Measurements from ENCODE around the gene NOTCH1.
"Not testable (repeated sequence)": the region's sequence is repeated elsewhere in the genome, so short reads cannot be mapped to it uniquely, and the experiment has no call there.

Gene NOTCH1

DNA sequence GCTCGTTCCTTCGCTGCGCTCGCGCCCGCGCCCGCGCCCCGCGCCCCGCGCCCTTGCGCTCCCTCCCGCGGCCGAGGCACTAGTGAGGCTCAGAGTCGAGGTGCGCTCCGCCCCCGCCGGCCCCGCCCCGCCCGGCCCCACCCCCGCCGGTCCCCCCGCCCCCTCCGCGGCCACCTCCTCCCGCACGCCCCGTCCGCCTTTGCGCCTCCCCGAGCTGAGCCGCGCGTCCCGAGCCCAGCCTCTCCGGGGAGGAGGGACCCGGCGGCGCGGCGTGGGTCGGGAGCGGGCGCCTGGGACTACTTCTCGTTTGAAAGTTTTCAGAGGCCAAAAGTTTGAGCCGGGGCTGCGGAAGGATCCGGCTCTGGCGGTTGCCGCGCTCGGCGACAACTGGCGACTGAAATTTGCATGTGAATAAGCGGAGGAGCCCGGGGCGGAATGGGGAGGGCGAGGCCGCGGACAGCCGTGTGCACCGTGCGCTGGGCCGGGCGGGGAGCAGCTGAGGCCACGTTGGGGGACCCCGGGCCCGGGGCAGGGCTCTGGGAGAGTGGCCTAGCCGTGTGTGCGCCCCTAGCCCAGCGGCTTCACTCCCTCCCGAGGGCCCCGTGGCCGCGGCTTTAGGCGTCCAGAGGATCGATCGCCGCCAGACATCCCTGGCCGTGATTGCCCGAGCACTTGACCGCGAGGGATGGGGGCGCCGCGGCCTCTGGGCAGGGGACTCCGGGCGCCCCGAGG lies at the start of gene NOTCH1:
TSS of gene NOTCH1 (minus strand) at position 84 of the 732 bp plus-strand sequence. CDS start 262 bp downstream, outside the sequence.
- peak; percentile 76 for DNase-seq

DNA sequence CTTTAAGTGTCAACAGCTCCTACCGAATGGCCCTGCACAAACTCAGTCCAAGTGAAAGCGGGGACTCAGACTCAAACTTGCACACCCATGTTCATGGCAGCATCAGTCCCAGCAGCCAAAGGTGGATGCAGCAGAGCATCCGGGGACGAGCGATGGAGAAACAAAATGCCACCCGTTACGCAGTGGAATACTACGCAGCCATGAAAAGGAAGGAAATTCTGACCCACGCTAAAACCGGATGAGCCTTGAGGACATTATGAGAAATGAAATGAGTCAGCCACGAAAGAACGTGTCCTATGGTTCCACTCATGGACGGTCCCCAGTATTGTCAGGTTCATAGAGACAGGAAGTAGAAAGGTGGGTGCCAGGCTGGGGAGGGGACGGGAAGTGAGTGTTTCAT lies 48.6 kb upstream of the NOTCH1 start:
- no peak for DNase-seq

GRCh38 chr9:136593581-136593980 lies 47.7 kb upstream of the NOTCH1 start:
- DNase-seq = no peak

- DNase-seq = no peak
Observed at GRCh38 chr9:136592666-136593065, 46.8 kb upstream of the NOTCH1 start.

- DNase-seq = no peak
Observed at GRCh38 chr9:136590821-136591752, 45.2 kb upstream of the NOTCH1 start.

DNA sequence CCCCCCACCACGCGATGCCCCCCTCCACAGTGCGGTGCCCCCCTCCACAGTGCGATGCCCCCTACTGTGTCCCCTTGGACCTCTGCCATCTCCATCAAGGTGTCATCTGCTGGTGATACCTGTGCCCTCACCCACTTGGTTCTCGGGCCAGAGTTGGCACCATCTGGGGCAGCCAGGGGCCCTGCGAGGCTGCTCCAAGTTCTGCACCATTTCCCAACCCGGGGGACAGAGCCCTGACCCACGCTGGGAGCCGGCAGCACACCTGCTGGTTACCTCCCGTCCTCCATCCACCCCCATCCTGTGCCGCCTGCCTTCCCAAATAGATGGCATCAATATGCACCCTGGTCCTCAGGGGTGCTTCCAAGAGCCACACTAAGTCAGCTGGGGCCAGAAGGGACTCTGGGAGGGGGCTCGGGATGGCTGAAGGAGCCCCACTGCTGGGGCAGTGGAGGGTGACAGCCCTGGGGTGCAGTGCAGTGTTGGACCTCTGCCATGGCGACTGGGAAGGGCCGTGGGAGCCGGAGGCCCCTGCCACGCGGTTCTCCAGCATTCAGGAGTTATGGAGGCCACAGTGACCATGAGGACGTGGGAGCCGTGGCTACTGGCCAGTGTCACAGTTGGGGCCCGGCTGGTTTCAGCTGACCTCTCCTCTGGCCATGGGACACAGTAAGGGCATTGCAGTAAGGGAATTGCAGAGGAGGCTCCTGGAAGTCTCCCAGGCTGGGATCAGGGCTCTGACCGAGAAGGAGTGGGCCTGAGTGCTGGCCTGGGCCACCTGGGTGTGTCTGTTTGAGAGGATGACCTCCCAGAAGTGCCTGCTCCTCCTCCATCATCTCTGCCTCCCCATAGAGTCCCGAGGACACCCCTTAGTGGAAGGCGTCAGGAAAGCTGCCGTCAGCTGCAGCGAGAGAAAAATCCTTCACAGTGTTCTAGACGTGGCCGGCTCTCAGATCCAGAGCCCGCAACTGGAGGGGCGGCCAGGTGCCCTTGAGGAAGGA lies 44.2 kb upstream of the NOTCH1 start:
- no peak for DNase-seq

DNA sequence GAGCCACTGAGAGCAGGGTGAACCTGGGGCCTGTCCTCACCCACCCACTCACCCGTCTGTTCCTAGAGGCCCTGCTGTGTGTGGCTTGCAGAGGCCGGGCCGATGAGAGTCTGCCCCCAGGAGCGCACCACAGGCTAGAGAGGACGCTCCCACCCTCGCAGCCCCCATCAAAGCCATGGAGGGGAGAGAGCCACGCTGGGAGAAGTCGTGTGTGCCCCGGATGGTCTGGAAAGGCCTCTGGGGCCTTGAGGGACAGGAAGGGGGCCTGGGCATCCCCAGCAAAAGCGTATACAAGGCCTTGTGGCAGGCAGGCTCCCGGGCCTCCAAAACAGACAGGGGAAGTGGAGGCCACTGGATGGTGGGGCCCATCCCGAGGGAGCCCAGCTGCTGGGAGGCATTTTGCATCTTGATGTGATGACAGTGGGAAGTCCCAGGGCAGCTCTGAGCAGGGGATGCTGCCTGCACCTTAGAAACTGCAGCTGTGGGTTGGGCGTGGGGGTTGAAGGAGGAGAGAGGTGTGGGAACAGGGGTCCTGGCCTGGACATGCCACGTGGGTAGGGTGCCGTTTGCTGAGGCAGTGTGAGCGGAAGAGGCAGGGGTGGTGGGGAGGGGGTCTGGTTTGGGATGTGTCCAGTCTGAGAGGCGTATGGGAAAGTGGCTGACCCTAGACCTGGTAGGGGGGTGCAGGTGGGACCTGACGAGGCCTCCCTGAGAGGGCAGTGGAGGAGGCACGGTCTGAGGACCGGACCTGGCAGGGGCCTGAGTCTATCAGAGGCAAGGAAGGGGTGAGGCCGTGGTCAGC lies 43.0 kb upstream of the NOTCH1 start:
- no peak for DNase-seq

DNA sequence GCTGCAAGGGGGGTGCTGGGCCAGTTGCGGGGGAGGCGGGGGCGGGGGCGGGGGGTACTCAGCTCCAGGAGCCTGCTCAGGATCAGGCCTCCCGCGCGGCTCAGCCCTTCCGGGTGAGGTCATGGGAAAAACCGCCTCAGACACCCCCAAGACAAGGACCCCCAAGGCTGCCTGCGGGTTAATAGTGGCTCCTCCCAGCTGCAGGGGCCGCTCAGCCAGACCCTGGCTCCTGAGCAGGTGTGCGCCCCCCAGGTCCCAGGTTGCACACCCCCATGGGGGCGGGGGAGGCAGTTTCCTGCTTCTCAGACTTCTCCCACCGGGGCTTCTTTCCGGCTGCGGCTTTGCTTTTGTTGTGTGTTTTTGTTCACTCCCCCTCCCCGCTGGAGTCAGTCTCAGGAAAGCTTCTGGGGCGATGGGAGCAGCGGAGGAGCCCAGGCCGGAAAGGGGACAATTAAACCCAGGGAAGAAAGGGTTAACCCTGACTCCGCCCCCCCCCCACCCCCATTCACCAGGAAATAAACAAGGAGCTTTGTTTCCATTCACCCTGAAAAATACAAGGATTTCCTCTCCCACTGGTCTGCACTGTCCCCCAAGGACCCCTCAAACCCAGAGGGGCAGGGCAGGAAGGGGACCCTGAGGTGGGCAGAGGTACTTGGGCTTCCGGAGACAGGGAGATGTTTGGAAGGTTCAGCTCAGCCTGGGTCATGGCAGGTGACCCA lies 42.3 kb upstream of the NOTCH1 start:
- peak; percentile 21 for DNase-seq

GRCh38 chr9:136587145-136587943 lies 41.5 kb upstream of the NOTCH1 start:
- DNase-seq = no peak

DNA sequence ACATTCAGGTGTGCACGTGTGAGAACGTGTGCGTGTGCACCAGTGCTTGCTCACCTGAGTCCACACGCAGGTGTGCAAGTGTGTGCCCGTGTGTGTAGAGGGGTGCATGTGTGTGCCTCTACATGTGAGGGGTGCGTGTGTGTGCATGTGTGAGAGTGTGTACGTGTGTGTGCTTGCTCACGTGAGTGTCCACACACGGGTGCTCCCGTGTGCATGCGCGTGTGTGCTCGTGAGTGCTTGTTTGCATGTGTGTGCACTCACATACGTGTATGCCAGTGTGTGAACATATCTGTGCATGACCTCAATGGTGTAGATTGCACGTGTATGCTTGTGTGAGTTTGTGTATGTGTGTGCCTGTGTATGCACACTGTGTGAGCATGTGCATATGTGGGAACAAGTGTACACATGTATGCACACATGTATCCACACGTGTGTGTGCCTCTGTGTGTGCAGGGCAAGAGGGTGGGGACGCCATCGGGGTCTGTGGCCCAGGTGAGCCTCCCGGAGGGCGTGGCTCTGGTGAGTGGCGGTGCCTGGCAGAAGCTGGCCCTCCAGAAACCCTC lies 40.6 kb upstream of the NOTCH1 start:
- no peak for DNase-seq

GRCh38 chr9:136585531-136586120 lies 39.8 kb upstream of the NOTCH1 start:
- no peak for DNase-seq

DNA sequence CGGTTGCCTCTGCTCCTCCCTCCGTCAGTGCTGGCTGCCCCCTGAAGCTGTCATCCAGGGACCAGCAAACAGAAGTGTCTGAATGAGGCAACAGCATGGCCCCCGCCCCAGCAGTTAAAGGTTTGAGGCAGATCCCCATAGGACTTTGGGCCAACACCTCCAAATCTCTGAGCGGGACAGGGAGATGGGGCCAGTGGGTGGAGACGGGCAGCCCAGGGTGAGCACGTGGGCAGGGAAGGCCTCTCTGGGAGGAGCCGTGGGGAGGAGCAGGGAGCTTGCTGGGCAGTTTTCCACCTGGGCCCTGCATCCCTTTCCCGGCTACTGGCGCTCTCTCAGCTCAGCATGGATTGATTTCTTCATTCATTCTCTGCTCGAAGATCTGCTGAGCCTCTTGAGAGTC lies 39.1 kb upstream of the NOTCH1 start:
- DNase-seq = no peak

GRCh38 chr9:136584401-136584932 lies 38.6 kb upstream of the NOTCH1 start:
- no peak for DNase-seq

DNA sequence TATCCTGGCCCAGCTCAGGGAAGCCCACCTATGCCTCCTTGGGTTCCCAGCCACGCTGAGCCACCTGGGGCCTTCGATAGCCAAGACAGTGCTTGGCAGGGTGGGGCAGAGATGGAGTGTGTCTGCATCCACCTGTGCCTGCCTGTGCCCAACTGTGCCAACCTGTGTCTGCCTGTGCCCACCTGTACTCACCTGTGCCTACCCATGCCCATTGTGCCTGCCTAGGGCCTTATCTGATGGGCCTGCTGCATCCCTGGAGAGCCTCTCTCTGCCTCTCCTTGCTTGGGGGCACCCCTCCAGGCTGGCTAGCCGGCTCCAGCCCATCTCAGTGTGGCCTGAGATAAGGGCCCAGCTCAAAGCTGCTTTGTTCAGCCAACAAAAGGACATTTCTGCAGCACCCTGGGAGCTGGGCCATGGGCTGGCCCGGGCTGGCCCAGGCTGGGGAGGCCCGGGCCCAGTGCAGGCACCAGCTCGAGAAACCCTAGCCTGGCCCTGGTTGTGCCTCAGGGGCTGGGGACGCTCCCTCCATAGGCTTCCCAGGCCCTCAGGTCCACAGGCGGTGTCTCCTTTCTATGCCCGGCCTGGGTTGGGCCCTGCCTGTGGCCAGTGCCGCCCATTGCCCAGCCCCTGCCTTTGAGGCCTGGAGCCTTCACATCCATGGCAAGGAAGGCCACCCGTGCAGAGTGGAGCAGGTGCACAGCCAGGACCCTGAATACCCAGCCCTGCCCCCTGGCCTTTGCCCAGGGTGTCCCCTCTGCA lies 37.3 kb upstream of the NOTCH1 start:
- no peak for DNase-seq

GRCh38 chr9:136581614-136582447 lies 36.0 kb upstream of the NOTCH1 start:
- no peak for DNase-seq

DNA sequence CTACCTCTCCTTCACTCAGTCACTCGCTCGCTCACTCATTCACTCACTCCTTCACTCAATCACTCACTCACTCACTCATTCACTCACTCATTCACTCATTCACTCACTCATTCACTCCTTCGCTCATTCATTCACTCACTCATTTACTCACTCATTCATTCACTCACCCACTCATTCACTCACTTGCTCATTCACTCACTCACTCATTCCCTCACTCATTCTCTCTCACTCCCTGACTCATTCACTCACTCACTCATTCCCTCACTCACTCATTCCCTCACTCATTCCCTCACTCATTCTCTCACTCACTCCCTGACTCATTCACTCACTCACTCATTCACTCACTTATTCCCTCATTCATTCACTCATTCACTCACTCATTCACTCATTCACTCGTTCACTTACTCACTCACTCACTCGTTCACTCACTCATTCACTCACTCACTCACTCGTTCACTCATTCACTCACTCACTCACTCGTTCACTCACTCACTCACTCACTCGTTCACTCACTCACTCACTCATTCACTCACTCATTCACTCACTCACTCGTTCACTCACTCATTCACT lies 33.9 kb upstream of the NOTCH1 start:
- not testable (repeated sequence) for DNase-seq

Data from activated gamma-delta T cell treated with Interleukin-2 at 50 U/mL for 16 hours (primary cell).